Panc1 (cell line): Measurements from ENCODE around the gene PDE1C.

ENCODE experiments used
- POLR2AphosphoS5 ChIP-seq: IDR thresholded peaks from 2 replicates; pipeline ENCODE4 v1.6.1; 2012; ENCODE audit warnings: mild to moderate bottlenecking, low read depth, low read length, moderate library complexity
- SIN3A ChIP-seq: IDR thresholded peaks from 2 replicates; pipeline ENCODE4 v1.6.1; 2012; ENCODE audit warnings: low read depth, mild to moderate bottlenecking, low read length, moderate library complexity, borderline replicate concordance; ENCODE audit not compliant: insufficient read depth
- TCF7L2 ChIP-seq: IDR thresholded peaks from 2 replicates; pipeline ENCODE4 v1.6.1; 2011; ENCODE audit warnings: mild to moderate bottlenecking, low read depth, low read length, inconsistent platforms
- TF ChIP-seq, protein P1 (sequence below): fragments of 450-650 bp; IDR thresholded peaks from 2 replicates; pipeline ENCODE4 v1.5.1; 2017; ENCODE audit warnings: mild to moderate bottlenecking
- TF ChIP-seq, protein P2 (sequence below), 2 experiments: IDR thresholded peaks; 2 replicates each; pipeline ENCODE4 v1.6.1; 2011 to 2012; ENCODE audit warnings: low read depth in 2 of 2, control low read depth in 1 of 2, low read length in 1 of 2, mild to moderate bottlenecking in 1 of 2, moderate library complexity in 1 of 2; ENCODE audit not compliant: insufficient read depth in 1 of 2

DNA sequence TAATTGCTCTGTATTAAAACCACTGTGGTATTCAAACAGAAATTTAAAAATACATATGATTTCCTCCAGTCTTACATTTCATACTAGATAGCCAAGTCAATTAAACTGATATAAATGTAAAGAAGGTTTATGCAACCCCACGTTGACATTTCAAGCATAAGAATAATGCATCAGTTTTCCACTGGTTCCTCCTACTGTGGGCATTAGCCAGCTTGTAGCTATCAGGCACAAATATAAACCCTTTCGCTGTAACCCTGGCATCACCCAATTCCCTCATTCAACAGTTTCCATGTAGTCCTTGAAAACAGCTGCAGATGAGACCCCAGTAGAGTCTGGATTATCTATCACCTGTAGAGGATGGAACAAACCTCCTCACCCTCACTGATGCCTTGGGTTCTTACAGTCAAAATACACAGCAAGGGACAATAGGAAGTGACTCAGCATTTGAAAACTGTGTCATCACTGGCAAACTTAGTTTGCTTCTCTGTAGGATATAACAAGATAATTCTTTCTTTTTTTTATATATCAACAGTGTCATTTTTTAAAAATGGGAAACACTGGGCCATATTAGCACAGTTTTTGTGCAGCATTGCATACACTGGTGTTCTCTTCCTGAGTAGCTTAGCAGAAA, 113.0 kb downstream of the PDE1C start:
- TF ChIP-seq, protein P1, sequence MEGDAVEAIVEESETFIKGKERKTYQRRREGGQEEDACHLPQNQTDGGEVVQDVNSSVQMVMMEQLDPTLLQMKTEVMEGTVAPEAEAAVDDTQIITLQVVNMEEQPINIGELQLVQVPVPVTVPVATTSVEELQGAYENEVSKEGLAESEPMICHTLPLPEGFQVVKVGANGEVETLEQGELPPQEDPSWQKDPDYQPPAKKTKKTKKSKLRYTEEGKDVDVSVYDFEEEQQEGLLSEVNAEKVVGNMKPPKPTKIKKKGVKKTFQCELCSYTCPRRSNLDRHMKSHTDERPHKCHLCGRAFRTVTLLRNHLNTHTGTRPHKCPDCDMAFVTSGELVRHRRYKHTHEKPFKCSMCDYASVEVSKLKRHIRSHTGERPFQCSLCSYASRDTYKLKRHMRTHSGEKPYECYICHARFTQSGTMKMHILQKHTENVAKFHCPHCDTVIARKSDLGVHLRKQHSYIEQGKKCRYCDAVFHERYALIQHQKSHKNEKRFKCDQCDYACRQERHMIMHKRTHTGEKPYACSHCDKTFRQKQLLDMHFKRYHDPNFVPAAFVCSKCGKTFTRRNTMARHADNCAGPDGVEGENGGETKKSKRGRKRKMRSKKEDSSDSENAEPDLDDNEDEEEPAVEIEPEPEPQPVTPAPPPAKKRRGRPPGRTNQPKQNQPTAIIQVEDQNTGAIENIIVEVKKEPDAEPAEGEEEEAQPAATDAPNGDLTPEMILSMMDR: no peak
- TF ChIP-seq, protein P2, sequence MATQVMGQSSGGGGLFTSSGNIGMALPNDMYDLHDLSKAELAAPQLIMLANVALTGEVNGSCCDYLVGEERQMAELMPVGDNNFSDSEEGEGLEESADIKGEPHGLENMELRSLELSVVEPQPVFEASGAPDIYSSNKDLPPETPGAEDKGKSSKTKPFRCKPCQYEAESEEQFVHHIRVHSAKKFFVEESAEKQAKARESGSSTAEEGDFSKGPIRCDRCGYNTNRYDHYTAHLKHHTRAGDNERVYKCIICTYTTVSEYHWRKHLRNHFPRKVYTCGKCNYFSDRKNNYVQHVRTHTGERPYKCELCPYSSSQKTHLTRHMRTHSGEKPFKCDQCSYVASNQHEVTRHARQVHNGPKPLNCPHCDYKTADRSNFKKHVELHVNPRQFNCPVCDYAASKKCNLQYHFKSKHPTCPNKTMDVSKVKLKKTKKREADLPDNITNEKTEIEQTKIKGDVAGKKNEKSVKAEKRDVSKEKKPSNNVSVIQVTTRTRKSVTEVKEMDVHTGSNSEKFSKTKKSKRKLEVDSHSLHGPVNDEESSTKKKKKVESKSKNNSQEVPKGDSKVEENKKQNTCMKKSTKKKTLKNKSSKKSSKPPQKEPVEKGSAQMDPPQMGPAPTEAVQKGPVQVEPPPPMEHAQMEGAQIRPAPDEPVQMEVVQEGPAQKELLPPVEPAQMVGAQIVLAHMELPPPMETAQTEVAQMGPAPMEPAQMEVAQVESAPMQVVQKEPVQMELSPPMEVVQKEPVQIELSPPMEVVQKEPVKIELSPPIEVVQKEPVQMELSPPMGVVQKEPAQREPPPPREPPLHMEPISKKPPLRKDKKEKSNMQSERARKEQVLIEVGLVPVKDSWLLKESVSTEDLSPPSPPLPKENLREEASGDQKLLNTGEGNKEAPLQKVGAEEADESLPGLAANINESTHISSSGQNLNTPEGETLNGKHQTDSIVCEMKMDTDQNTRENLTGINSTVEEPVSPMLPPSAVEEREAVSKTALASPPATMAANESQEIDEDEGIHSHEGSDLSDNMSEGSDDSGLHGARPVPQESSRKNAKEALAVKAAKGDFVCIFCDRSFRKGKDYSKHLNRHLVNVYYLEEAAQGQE (IDR thresholded peaks at IDR 0.05; ENCODE audit: insufficient read depth in 1 of 2, low read depth in 2 of 2, low read length in 1 of 2): no peak
- TF ChIP-seq POLR2AphosphoS5 (no peak), TCF7L2 (no peak), SIN3A (no peak)
